HAP-1 (cell line): Measurements from ENCODE around the gene TBC1D30.
A peak's percentile ranks its signal among the peaks of the same experiment; 100 is the strongest.
"Not testable (repeated sequence)": the region's sequence is repeated elsewhere in the genome, so short reads cannot be mapped to it uniquely, and the experiment has no call there.

Experiments used
- DNase-seq, 2 experiments: peaks; one replicate each; pipeline ENCODE4 v3.0.0-alpha.2; 2016 to 2020; ENCODE audit warnings: low spot score in 2 of 2
- H3K27me3 ChIP-seq: fragments of 250-450 bp; sonication (Bioruptor Pico); 2 replicates; pipeline ENCODE4 v1.5.1; 2020; ENCODE audit warnings: low read depth, mild to moderate bottlenecking, moderate library complexity
- H3K36me3 ChIP-seq: fragments of 250-450 bp; sonication (Bioruptor Pico); replicated peaks from 2 replicates; pipeline ENCODE4 v1.5.1; 2020; ENCODE audit warnings: mild to moderate bottlenecking
- H3K4me1 ChIP-seq: fragments of 250-450 bp; sonication (Bioruptor Pico); 2 replicates; pipeline ENCODE4 v1.5.1; 2020; ENCODE audit warnings: mild to moderate bottlenecking
- H3K4me3 ChIP-seq: fragments of 250-450 bp; sonication (Bioruptor Pico); 2 replicates; pipeline ENCODE4 v1.5.1; 2020; ENCODE audit warnings: mild to moderate bottlenecking, moderate library complexity
- H3K9me3 ChIP-seq: fragments of 250-450 bp; sonication (Bioruptor Pico); 2 replicates; pipeline ENCODE4 v1.5.1; 2020; ENCODE audit warnings: mild to moderate bottlenecking, moderate library complexity
- in situ Hi-C: fragments of 300-500 bp; cut with MboI; formaldehyde crosslinking; loops from 3 replicates; pipeline ENCODE4 v1.14.3; 2020; ENCODE audit warnings: low sequenced_read_pairs, inconsistent platforms, mixed read lengths

Gene TBC1D30

GRCh38 chr12:64820593-64820992, 3.9 kb upstream of the TBC1D30 start:
- H3K36me3 ChIP-seq, result no peaks in the 10 kb centered on the region
- no peaks in the 10 kb centered on the region; the same call in 1 of the 2 replicates for H3K9me3 ChIP-seq
- no peak overlapping the region for H3K4me3 ChIP-seq
- DNase-seq, result no peak
- no peaks in the 10 kb centered on the region for H3K4me1 ChIP-seq
- peaks cover 17% of the 10 kb centered on the region for H3K27me3 ChIP-seq
- in situ Hi-C loops, result no loop called here

- Histone ChIP-seq H3K36me3 (no peaks in the 10 kb centered on the region), H3K4me3 (no peak overlapping the region), H3K27me3 (peaks cover 22% of the 10 kb centered on the region), H3K9me3 (no peaks in the 10 kb centered on the region; the same call in 1 of the 2 replicates), H3K4me1 (no peaks in the 10 kb centered on the region)
- no peak for DNase-seq
- in situ Hi-C loops, result no loop called here
Measured at GRCh38 chr12:64821116-64821630, 3.3 kb upstream of the TBC1D30 start.

GRCh38 chr12:64824130-64824499, 332 bp upstream of the TBC1D30 start:
- H3K9me3 ChIP-seq, result no peaks in the 10 kb centered on the region; the same call in 1 of the 2 replicates
- no peaks in the 10 kb centered on the region for H3K4me1 ChIP-seq
- H3K36me3 ChIP-seq, result no peaks in the 10 kb centered on the region
- H3K4me3 ChIP-seq, result peak overlapping the region; percentile 28
- in situ Hi-C loops, result no loop called here
- DNase-seq, result no peak
- H3K27me3 ChIP-seq, result peaks cover 23% of the 10 kb centered on the region

- Histone ChIP-seq H3K4me1 (no peaks in the 10 kb centered on the region), H3K36me3 (no peaks in the 10 kb centered on the region), H3K9me3 (no peaks in the 10 kb centered on the region; the same call in 1 of the 2 replicates), H3K27me3 (peaks cover 23% of the 10 kb centered on the region), H3K4me3 (peak overlapping the region; percentile 28)
- in situ Hi-C loops, result no loop called here
- DNase-seq, result no peak
Measured at GRCh38 chr12:64825143-64826021, 935 bp downstream of the TBC1D30 start.

- peaks cover 23% of the 10 kb centered on the region for H3K27me3 ChIP-seq
- H3K4me1 ChIP-seq, result no peaks in the 10 kb centered on the region
- peak; percentile 28 to 79 for DNase-seq
- H3K36me3 ChIP-seq, result no peaks in the 10 kb centered on the region
- H3K4me3 ChIP-seq, result no peak overlapping the region
- H3K9me3 ChIP-seq, result no peaks in the 10 kb centered on the region
- in situ Hi-C loops, result no loop called here
Measured at GRCh38 chr12:64826234-64826633, 1.8 kb downstream of the TBC1D30 start.

GRCh38 chr12:64828713-64829112, 4.3 kb downstream of the TBC1D30 start:
- no peaks in the 10 kb centered on the region for H3K36me3 ChIP-seq
- H3K4me3 ChIP-seq, result no peak overlapping the region
- no peaks in the 10 kb centered on the region for H3K4me1 ChIP-seq
- H3K9me3 ChIP-seq, result no peaks in the 10 kb centered on the region
- DNase-seq, result no peak
- in situ Hi-C loops, result no loop called here
- H3K27me3 ChIP-seq, result peaks cover 23% of the 10 kb centered on the region

GRCh38 chr12:64833928-64834327, 9.5 kb downstream of the TBC1D30 start:
- in situ Hi-C loops, result no loop called here
- no peaks in the 10 kb centered on the region for H3K9me3 ChIP-seq
- H3K4me1 ChIP-seq, result no peaks in the 10 kb centered on the region
- H3K27me3 ChIP-seq, result no peaks in the 10 kb centered on the region
- H3K4me3 ChIP-seq, result no peak overlapping the region
- no peaks in the 10 kb centered on the region for H3K36me3 ChIP-seq
- DNase-seq, result no peak

- H3K9me3 ChIP-seq, result no peaks in the 10 kb centered on the region
- H3K36me3 ChIP-seq, result no peaks in the 10 kb centered on the region; the same call in none of the 2 replicates
- H3K4me3 ChIP-seq, result no peak overlapping the region
- DNase-seq, result no peak
- no peaks in the 10 kb centered on the region for H3K4me1 ChIP-seq
- no peaks in the 10 kb centered on the region for H3K27me3 ChIP-seq
- in situ Hi-C loops, result no loop called here
Measured at GRCh38 chr12:64835901-64836300, 11.5 kb downstream of the TBC1D30 start.

GRCh38 chr12:64836856-64837255, 12.4 kb downstream of the TBC1D30 start:
- H3K4me1 ChIP-seq, result no peaks in the 10 kb centered on the region
- in situ Hi-C loops, result no loop called here
- no peaks in the 10 kb centered on the region; the same call in none of the 2 replicates for H3K36me3 ChIP-seq
- no peak for DNase-seq
- H3K4me3 ChIP-seq, result no peak overlapping the region
- no peaks in the 10 kb centered on the region for H3K9me3 ChIP-seq
- no peaks in the 10 kb centered on the region for H3K27me3 ChIP-seq

- Histone ChIP-seq H3K4me3 (no peak overlapping the region), H3K27me3 (no peaks in the 10 kb centered on the region)
Measured at GRCh38 chr12:64837427-64837826, 13.0 kb downstream of the TBC1D30 start.

GRCh38 chr12:64840119-64840518, 15.7 kb downstream of the TBC1D30 start:
- H3K4me1 ChIP-seq, result no peaks in the 10 kb centered on the region
- no peak overlapping the region for H3K4me3 ChIP-seq
- H3K9me3 ChIP-seq, result no peaks in the 10 kb centered on the region
- H3K36me3 ChIP-seq, result no peaks in the 10 kb centered on the region; the same call in none of the 2 replicates
- in situ Hi-C loops, result no loop called here
- DNase-seq, result peak in 1 of 2 experiments; percentile 8
- H3K27me3 ChIP-seq, result no peaks in the 10 kb centered on the region

More at GRCh38 chr12:64837427-64837826, 13.0 kb downstream of the TBC1D30 start:
- Histone ChIP-seq H3K9me3 (no peaks in the 10 kb centered on the region), H3K4me1 (no peaks in the 10 kb centered on the region), H3K36me3 (no peaks in the 10 kb centered on the region; the same call in none of the 2 replicates)
- no peak for DNase-seq
- in situ Hi-C loops, result no loop called here

- Histone ChIP-seq H3K4me3 (no peak overlapping the region), H3K27me3 (no peaks in the 10 kb centered on the region), H3K36me3 (no peaks in the 10 kb centered on the region; the same call in none of the 2 replicates), H3K4me1 (no peaks in the 10 kb centered on the region), H3K9me3 (no peaks in the 10 kb centered on the region)
- in situ Hi-C loops, result no loop called here
- no peak for DNase-seq
Measured at GRCh38 chr12:64840949-64841717, 16.7 kb downstream of the TBC1D30 start.

GRCh38 chr12:64848409-64848808, 24.0 kb downstream of the TBC1D30 start:
- DNase-seq, H3K4me3 ChIP-seq, H3K27me3 ChIP-seq, H3K36me3 ChIP-seq, in situ Hi-C loops, H3K9me3 ChIP-seq, H3K4me1 ChIP-seq: not testable (repeated sequence)
